ENCODE data around the gene ZNF835.
"Not testable (repeated sequence)": the region's sequence is repeated elsewhere in the genome, so short reads cannot be mapped to it uniquely, and the experiment has no call there.

ZNF835 gene

DNA sequence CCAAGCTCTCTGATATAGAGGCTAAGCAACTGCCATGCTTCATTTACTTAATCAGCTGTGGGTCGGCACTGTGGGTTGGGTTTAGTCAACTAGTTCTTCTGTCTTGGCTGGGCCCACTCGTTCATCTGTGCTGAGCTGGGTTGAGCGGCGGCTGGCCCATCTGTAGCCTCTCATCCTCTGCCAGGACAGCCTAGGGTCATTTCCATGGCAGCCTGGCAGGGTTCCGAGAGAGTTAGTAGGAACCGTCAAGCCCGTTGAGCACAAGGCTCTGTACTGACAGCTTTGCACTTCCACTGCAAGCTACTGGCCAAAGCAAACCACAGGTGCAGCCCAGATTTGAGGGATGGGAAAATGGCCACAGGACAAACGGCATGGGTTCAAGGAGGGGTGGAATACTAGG lies 6.6 kb upstream of the ZNF835 start:
- ATAC-seq (no peak), DNase-seq (no peak)
- Mint-ChIP-seq H3K4me3 (no peak overlapping the region), H3K27ac (no peak overlapping the region), H3K36me3 (ENCODE audit: low read depth) (peaks cover 2% of the 10 kb centered on the region), H3K9me3 (peaks cover 7% of the 10 kb centered on the region), H3K4me1 (no peaks in the 10 kb centered on the region), H3K27me3 (no peaks in the 10 kb centered on the region)

DNA sequence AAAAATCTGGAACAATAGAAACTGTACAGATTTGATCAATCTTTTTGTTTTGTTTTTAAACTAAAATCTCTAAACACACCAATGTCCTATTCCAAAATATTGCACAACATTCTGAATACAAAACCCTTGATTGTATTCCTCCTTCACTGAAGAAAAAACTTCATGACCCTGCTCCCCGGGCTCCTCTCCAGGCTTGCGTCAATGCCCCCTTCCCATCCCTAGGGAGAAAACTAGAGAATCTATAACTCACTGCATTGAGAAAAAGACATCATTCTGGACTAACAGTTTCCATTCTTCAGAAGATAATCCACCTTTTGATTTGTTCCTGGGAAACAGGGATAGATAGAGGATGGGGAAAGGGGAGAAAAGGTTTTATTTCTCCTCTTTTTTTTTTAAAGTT lies 1.1 kb upstream of the ZNF835 start:
- H3K27me3 Mint-ChIP-seq, DNase-seq, H3K9me3 Mint-ChIP-seq, H3K27ac Mint-ChIP-seq, ATAC-seq, H3K4me3 Mint-ChIP-seq: not testable (repeated sequence)
- peaks cover 12% of the 10 kb centered on the region for H3K4me1 Mint-ChIP-seq
- H3K36me3 Mint-ChIP-seq (ENCODE audit: low read depth) = peaks cover 18% of the 10 kb centered on the region

- ATAC-seq = no peak
- peak overlapping the region; percentile 81 for H3K4me3 Mint-ChIP-seq
- peak overlapping the region; percentile 59 for H3K27ac Mint-ChIP-seq
- H3K27me3 Mint-ChIP-seq = no peaks in the 10 kb centered on the region
- peaks cover 18% of the 10 kb centered on the region for H3K36me3 Mint-ChIP-seq (ENCODE audit: low read depth)
- H3K9me3 Mint-ChIP-seq = peaks cover 3% of the 10 kb centered on the region
- DNase-seq = no peak
- peaks cover 12% of the 10 kb centered on the region for H3K4me1 Mint-ChIP-seq
These were observed 470 bp downstream of the ZNF835 start for GRCh38 chr19:56670961-56671612.

DNA sequence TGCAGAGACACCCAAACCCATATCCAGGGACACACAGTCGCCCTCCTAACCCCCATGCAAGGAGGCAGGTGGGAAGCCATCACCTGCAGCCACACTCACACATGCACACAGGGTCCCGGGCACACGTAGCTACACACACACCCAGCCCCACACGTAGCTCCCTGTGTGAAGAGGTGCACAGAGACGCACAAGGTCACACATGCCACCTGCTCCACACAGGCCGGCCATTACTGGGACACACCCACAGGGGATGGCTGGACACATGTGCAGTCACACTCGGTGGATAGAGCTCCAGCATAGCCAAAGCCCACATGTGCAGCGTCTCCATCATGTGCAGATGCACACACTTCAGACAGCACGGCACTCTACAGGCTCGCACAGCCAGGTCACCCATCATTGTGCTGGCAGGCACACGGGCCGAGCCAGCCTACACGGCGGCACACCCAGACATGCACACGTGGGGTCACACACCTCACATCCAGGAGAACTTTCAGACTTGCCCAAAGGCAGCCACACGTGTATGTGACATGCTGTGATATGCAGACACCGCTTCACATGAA lies 1.1 kb downstream of the ZNF835 start:
- no peak overlapping the region for H3K27ac Mint-ChIP-seq
- peaks cover 18% of the 10 kb centered on the region for H3K36me3 Mint-ChIP-seq (ENCODE audit: low read depth)
- DNase-seq (no peak), ATAC-seq (no peak)
- peak overlapping the region; percentile 81 for H3K4me3 Mint-ChIP-seq
- H3K27me3 Mint-ChIP-seq = no peaks in the 10 kb centered on the region
- peaks cover 3% of the 10 kb centered on the region for H3K9me3 Mint-ChIP-seq
- H3K4me1 Mint-ChIP-seq = peaks cover 12% of the 10 kb centered on the region

DNA sequence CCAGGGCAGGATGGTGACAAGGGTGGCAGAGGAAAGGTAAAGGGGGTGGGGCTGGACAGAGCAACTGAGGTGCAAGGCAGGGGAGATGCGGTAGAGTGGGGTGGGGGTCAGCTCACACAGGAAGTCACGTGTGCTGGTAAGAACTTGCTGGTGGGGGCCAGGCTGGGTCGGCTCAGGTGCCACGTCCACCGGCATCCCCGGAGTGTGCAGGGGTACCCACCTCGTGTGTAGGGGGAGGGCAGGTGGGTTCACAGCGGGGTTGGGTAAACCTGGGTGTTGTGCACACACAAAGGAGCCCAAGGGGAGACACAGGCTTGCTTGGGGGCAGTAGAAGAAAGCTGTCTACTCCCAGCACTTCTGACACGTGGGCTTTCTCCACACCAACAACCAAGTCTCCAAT lies 2.9 kb downstream of the ZNF835 start:
- peaks cover 3% of the 10 kb centered on the region for H3K9me3 Mint-ChIP-seq
- DNase-seq (no peak), ATAC-seq (no peak)
- H3K4me3 Mint-ChIP-seq = no peak overlapping the region
- peaks cover 25% of the 10 kb centered on the region for H3K36me3 Mint-ChIP-seq (ENCODE audit: low read depth)
- no peaks in the 10 kb centered on the region for H3K27me3 Mint-ChIP-seq
- H3K4me1 Mint-ChIP-seq = peaks cover 12% of the 10 kb centered on the region
- no peak overlapping the region for H3K27ac Mint-ChIP-seq

DNA sequence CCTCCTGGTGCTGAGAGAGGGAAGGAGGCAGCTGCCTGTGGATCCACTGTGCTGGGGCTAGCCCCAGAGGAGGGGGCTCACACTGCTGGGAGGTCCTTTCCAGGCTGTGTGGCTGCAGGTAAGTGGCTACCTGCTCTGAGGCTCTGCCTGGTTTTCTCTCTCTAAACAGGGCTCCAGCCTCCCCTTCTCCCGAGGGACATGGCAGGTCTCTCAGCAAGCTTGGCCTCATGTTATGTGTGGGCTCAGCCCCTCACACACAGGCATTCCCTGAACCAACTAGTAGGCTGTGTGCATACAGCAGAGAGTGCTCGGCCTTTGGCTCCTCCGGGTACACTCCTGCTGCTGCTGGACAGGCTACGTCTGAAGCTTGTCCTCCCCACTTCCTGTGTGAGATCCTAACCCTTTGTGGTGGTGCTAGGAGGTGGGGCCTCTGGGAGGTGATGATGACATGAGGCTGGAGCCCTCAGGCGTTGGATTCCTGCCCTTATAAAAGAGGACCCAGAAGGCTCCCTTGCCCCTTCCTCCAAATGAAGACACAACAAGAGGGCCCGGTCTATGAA lies 4.2 kb downstream of the ZNF835 start:
- ATAC-seq (no peak), DNase-seq (no peak)
- Mint-ChIP-seq H3K4me1 (peaks cover 12% of the 10 kb centered on the region), H3K27ac (no peak overlapping the region), H3K36me3 (ENCODE audit: low read depth) (peaks cover 29% of the 10 kb centered on the region), H3K4me3 (no peak overlapping the region), H3K9me3 (peaks cover 5% of the 10 kb centered on the region), H3K27me3 (no peaks in the 10 kb centered on the region)

GRCh38 chr19:56664511-56664910 lies 7.0 kb downstream of the ZNF835 start:
- DNase-seq (no peak), ATAC-seq (no peak)
- no peak overlapping the region for H3K4me3 Mint-ChIP-seq
- no peaks in the 10 kb centered on the region for H3K27me3 Mint-ChIP-seq
- no peaks in the 10 kb centered on the region for H3K4me1 Mint-ChIP-seq
- peaks cover 31% of the 10 kb centered on the region for H3K36me3 Mint-ChIP-seq (ENCODE audit: low read depth)
- peaks cover 9% of the 10 kb centered on the region for H3K9me3 Mint-ChIP-seq
- H3K27ac Mint-ChIP-seq = no peak overlapping the region

DNA sequence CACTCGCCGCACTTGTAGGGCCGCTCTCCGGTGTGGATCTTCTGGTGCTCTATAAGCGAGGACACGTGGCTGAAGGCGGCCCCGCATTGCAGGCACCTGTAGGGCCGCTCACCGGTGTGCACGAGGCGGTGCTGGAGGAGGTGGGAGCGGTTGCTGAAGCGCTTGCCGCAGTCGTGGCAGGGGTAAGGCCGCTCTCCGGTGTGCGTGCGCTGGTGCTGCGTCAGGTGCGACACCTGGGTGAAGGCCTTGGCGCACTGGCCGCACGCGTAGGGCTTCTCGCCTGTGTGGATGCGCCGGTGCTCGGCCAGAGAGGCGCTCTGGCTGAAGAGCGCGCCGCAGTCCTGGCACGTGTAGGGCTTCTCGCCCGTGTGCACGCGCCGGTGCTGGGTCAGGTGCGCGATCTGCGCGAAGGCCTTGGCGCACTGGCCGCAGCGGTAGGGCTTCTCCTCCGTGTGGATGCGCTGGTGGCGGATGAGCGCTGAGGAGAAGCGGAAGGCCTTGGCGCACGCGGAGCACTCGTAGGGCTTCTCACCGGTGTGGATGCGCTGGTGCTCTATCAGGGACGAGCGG lies 7.5 kb downstream of the ZNF835 start:
- DNase-seq = no peak
- no peak overlapping the region for H3K27ac Mint-ChIP-seq
- H3K36me3 Mint-ChIP-seq (ENCODE audit: low read depth) = peaks cover 31% of the 10 kb centered on the region
- H3K27me3 Mint-ChIP-seq = no peaks in the 10 kb centered on the region
- no peak overlapping the region for H3K4me3 Mint-ChIP-seq
- no peak for ATAC-seq
- no peaks in the 10 kb centered on the region for H3K4me1 Mint-ChIP-seq
- H3K9me3 Mint-ChIP-seq = peaks cover 12% of the 10 kb centered on the region

DNA sequence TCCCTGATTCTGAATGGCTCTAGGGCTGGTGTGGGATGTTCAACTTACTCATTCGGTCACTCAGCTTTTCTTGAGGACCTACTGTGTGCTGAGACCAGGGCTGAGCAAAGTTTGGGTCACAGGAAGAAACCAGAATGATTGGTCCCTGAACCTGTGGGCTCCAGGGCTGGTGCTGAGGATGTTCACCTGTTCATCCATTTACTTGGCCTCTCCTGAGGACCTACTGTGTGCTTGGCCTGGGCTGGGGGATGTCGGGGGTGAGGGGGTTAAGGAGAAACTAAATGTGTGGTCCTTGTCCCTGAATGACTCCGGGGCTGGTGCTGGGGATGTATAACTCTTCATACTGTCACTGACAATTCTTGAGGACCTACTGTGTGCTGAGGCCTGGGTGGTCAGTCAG lies 10.3 kb downstream of the ZNF835 start:
- H3K27me3 Mint-ChIP-seq = no peaks in the 10 kb centered on the region
- H3K27ac Mint-ChIP-seq = no peak overlapping the region
- DNase-seq = no peak
- no peak for ATAC-seq
- H3K4me3 Mint-ChIP-seq = no peak overlapping the region
- H3K36me3 Mint-ChIP-seq (ENCODE audit: low read depth) = peaks cover 25% of the 10 kb centered on the region
- peaks cover 17% of the 10 kb centered on the region for H3K9me3 Mint-ChIP-seq
- no peaks in the 10 kb centered on the region for H3K4me1 Mint-ChIP-seq

- Mint-ChIP-seq H3K4me3 (no peak overlapping the region), H3K36me3 (ENCODE audit: low read depth) (peaks cover 26% of the 10 kb centered on the region), H3K27ac (no peak overlapping the region), H3K27me3 (no peaks in the 10 kb centered on the region), H3K4me1 (no peaks in the 10 kb centered on the region), H3K9me3 (peaks cover 19% of the 10 kb centered on the region)
- DNase-seq (no peak), ATAC-seq (no peak)
These were observed 11.0 kb downstream of the ZNF835 start for GRCh38 chr19:56660381-56661107.

GRCh38 chr19:56654151-56654550 lies 17.4 kb downstream of the ZNF835 start:
- H3K4me3 Mint-ChIP-seq = no peak overlapping the region
- H3K27ac Mint-ChIP-seq = no peak overlapping the region
- H3K9me3 Mint-ChIP-seq = peaks cover 52% of the 10 kb centered on the region
- no peak for DNase-seq
- ATAC-seq = no peak
- no peaks in the 10 kb centered on the region for H3K4me1 Mint-ChIP-seq
- H3K27me3 Mint-ChIP-seq = no peaks in the 10 kb centered on the region
- peaks cover 20% of the 10 kb centered on the region for H3K36me3 Mint-ChIP-seq (ENCODE audit: low read depth)

GRCh38 chr19:56643460-56643955 lies 28.0 kb downstream of the ZNF835 start:
- Mint-ChIP-seq H3K27ac (no peak overlapping the region), H3K36me3 (ENCODE audit: low read depth) (peaks cover 23% of the 10 kb centered on the region), H3K9me3 (peaks cover 55% of the 10 kb centered on the region), H3K27me3 (peaks cover 19% of the 10 kb centered on the region), H3K4me3 (no peak overlapping the region), H3K4me1 (no peaks in the 10 kb centered on the region)
- no peak for DNase-seq
- no peak for ATAC-seq

- H3K36me3 Mint-ChIP-seq (ENCODE audit: low read depth) = peaks cover 26% of the 10 kb centered on the region
- ATAC-seq = no peak
- DNase-seq = no peak
- H3K4me3 Mint-ChIP-seq = no peak within 1 kb of the TSS
- no peaks in the 10 kb centered on the region for H3K4me1 Mint-ChIP-seq
- H3K9me3 Mint-ChIP-seq = peaks cover 52% of the 10 kb centered on the region
- H3K27me3 Mint-ChIP-seq = peaks cover 20% of the 10 kb centered on the region
- no peak within 1 kb of the TSS for H3K27ac Mint-ChIP-seq
These were observed 28.7 kb downstream of the ZNF835 start, which contains the start of gene SMIM17 for GRCh38 chr19:56642711-56643459. TSS of gene SMIM17 (plus strand) at chr19:56643159. CDS start at chr19:56645668, 2,509 bp downstream.

- Mint-ChIP-seq H3K4me3 (no peak overlapping the region), H3K27me3 (peaks cover 13% of the 10 kb centered on the region), H3K36me3 (ENCODE audit: low read depth) (peaks cover 22% of the 10 kb centered on the region), H3K9me3 (peaks cover 45% of the 10 kb centered on the region), H3K27ac (no peak overlapping the region), H3K4me1 (no peaks in the 10 kb centered on the region)
- DNase-seq = no peak
- ATAC-seq = no peak
These were observed 32.3 kb downstream of the ZNF835 start for GRCh38 chr19:56639217-56639616.

All from activated naive CD8-positive, alpha-beta T cell treated with anti-CD3 and anti-CD28 coated beads, Interleukin-2, amount 50 U/mL, for 24 hours (primary cell).